ENCODE results near the gene DIP2C. TPM values are rescaled to one million over a fixed set of nuclear protein-coding genes. Genes with fewer than 3 reads are reported as not detected.
A peak's percentile ranks its signal among the peaks of the same experiment; 100 is the strongest.

Gene DIP2C
- total RNA-seq, 1 experiment from 2014 or later, result 11.0 TPM

GRCh38 chr10:663466-663751 lies 26.1 kb downstream of the DIP2C start (continued):
- TF ChIP-seq ZNF219 (CRISPR knock-in tag; IDR thresholded peaks at IDR 0.05; ENCODE audit: borderline replicate concordance), result no peak

DNA sequence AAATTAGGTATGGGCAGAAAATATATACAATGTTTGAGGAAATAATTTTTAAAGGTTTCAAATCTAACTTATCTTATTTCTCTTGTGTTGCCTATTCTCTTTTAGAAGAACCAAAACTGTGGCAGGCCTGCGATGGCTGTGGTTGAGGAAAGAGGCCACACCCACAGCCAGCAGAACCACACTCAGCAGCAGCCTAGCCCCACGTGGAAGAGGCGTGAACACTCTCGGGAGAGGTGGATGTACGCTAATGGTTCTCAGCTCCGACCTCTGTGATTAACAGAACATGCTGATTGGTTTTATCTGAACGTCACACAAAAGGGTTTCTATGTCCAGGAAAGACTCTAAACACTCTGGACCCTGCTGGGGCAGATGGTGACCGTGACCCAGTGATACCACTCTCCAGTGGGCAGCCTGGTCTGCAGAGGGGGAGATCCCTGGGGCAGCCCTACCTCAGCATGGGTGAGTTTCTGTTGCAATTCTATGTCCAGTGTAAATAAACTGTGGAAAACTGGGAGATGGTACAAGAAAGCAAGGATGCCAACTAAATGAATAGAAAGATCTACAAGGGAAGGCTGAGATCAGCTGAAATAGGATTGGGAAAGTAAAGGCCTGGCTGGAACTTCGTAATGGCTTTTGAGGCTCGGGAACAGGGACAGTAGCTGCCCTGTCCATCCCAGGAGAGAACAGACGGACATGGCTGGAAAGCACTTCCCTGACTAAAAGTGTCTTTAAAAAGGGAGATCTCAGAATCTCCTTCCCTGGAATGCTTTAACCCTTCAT lies 26.6 kb downstream of the DIP2C start:
- ChIA-PET POLR2A (no interaction called here), CTCF (interaction anchor here (1.3 to 2.6 kb wide), 2 partner anchors 126 to 151 kb away, joined by 3 to 8 read pairs; no protein-coding TSS in a partner anchor)
- Mint-ChIP-seq H3K9me3 (no peaks in the 10 kb centered on the region; the same call in 1 of the 2 replicates), H3K27me3 (ENCODE audit: low read depth) (no peaks in the 10 kb centered on the region), H3K4me3 (no peak overlapping the region), H3K36me3 (no peaks in the 10 kb centered on the region), H3K4me1 (peaks cover 11% of the 10 kb centered on the region), H3K27ac (0 out of 2 replicates have a peak overlapping the region, but pooled peaks have one; percentile 1)
- TF ChIP-seq PREB (CRISPR knock-in tag; IDR thresholded peaks at IDR 0.05; ENCODE audit: borderline replicate concordance) (no peak), MLX (CRISPR knock-in tag; IDR thresholded peaks at IDR 0.05) (no peak), FOXK1 (CRISPR knock-in tag; IDR thresholded peaks at IDR 0.05) (no peak), ZNF281 (CRISPR knock-in tag; IDR thresholded peaks at IDR 0.05) (no peak), FOXP1 (CRISPR knock-in tag; IDR thresholded peaks at IDR 0.05; ENCODE audit: borderline replicate concordance) (no peak), ZNF121 (CRISPR knock-in tag; IDR thresholded peaks at IDR 0.05) (no peak), CREB1 (CRISPR knock-in tag; IDR thresholded peaks at IDR 0.05) (no peak), RELA (CRISPR knock-in tag; IDR thresholded peaks at IDR 0.05; ENCODE audit: borderline replicate concordance) (no peak)
- TF ChIP-seq, protein P1, sequence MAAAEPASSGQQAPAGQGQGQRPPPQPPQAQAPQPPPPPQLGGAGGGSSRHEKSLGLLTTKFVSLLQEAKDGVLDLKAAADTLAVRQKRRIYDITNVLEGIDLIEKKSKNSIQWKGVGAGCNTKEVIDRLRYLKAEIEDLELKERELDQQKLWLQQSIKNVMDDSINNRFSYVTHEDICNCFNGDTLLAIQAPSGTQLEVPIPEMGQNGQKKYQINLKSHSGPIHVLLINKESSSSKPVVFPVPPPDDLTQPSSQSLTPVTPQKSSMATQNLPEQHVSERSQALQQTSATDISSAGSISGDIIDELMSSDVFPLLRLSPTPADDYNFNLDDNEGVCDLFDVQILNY (CRISPR knock-in tag; IDR thresholded peaks at IDR 0.05), result no peak
- no peak for ATAC-seq
- no peak for DNase-seq (ENCODE audit: low spot score)

- Mint-ChIP-seq H3K4me3 (no peak overlapping the region), H3K27ac (peak overlapping the region; percentile 0; the same call in 1 of the 2 replicates)
- POLR2A ChIA-PET, result interaction anchor here (1.2 kb wide), 1 partner anchor 12 kb away, joined by 5 read pairs; no protein-coding TSS in a partner anchor
- TF ChIP-seq KAT7 (CRISPR knock-in tag; IDR thresholded peaks at IDR 0.05; ENCODE audit: borderline replicate concordance) (no peak), ZNF512 (CRISPR knock-in tag; IDR thresholded peaks at IDR 0.05; ENCODE audit: borderline replicate concordance) (no peak), AFF4 (CRISPR knock-in tag; IDR thresholded peaks at IDR 0.05; ENCODE audit: borderline replicate concordance) (no peak), RELA (CRISPR knock-in tag; IDR thresholded peaks at IDR 0.05; ENCODE audit: borderline replicate concordance) (no peak), ZNF423 (CRISPR knock-in tag; IDR thresholded peaks at IDR 0.05) (no peak), TEAD1 (CRISPR knock-in tag; IDR thresholded peaks at IDR 0.05) (no peak), GTF2I (CRISPR knock-in tag; conservative IDR thresholded peaks at IDR 0.05) (no peak), NR3C1 (CRISPR knock-in tag; conservative IDR thresholded peaks at IDR 0.05; ENCODE audit: low read depth) (no peak), CBFB (CRISPR knock-in tag; IDR thresholded peaks at IDR 0.05; ENCODE audit: low read depth) (no peak), ESRRA (CRISPR knock-in tag; IDR thresholded peaks at IDR 0.05; ENCODE audit: borderline replicate concordance) (no peak), JUN (CRISPR knock-in tag; IDR thresholded peaks at IDR 0.05) (no peak)
- TF ChIP-seq, protein P2, sequence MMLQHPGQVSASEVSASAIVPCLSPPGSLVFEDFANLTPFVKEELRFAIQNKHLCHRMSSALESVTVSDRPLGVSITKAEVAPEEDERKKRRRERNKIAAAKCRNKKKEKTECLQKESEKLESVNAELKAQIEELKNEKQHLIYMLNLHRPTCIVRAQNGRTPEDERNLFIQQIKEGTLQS (CRISPR knock-in tag; conservative IDR thresholded peaks at IDR 0.05), result no peak
These were observed 27.3 kb downstream of the DIP2C start for GRCh38 chr10:662223-662605.

More at GRCh38 chr10:662223-662605, 27.3 kb downstream of the DIP2C start:
- no peak for DNase-seq (ENCODE audit: low spot score)
- no peaks in the 10 kb centered on the region for H3K27me3 Mint-ChIP-seq (ENCODE audit: low read depth)
- H3K4me1 Mint-ChIP-seq, result peaks cover 11% of the 10 kb centered on the region
- ATAC-seq, result no peak; the same call in 1 of the 2 replicates
- H3K9me3 Mint-ChIP-seq, result no peaks in the 10 kb centered on the region; the same call in 1 of the 2 replicates
- H3K36me3 Mint-ChIP-seq, result no peaks in the 10 kb centered on the region
- CTCF ChIA-PET, result interaction anchor here (0.9 to 2.6 kb wide), 3 partner anchors 16 to 151 kb away, joined by 3 to 8 read pairs (median 3); no protein-coding TSS in a partner anchor

All from WTC11 (cell line).